ENCODE data around the gene POU2F2.

POU2F2 gene

DNA sequence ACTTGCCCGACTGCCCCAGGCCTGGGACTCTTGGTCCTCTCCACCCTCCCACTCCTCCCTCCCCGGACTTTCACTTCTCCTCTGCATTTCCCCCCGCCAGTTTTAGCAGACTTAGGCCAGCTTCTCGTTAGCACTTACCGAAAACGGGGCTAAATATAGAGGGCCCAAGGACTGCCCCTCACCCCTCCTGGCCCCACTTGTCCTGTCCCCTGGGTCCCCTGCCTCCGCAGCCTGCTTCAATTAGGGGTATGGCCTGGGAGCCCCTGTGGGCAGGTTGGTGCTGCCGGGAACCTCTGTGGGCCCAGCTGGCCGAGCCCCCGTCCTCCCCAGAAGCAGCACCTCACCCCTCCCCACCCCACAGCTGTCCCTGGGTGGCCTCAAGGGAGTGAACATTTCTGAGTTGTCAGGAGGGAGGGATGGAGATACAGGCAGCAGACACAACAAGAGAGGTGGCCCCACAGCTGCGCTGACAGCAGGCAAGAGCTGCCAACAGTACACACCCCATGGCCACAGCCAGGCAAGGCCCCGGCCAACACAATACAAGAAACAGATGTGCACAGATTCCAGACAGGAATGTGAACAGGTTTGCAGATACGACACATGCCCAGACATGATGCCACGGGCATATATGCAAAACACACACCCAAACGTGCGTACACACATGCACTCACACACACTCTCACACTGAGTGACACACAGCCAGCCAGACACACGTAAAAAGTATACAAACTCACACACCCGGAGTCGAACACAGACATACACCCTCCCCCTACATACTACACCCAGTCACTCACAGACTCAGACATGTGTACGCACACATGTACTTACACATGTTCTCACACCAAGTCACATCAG, 2.6 kb downstream of the POU2F2 start:
- FAIRE-seq (peak; percentile 100), DNase-seq (ENCODE audit: insufficient read length, low spot score) (no peak)

DNA sequence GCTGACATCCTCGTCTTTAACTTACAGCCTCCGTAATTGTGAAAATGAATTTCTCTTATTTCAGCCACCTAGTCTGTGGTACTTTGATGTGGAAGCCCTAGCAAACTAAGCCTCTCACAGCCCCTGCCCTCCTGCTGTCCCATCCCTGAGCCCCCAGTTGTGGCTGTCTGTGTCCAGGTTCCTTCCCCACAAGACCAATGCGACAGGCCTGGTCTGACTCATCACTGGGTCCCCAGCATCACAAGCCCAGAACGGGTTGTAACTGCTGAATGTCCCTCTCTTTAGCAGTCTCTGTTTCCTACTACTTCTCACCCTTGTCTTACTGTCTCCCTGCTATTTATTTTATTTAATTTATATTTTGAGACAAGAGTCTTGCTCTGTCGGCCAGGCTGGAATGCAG, 5.7 kb downstream of the POU2F2 start:
- DNase-seq (ENCODE audit: insufficient read length, low spot score) = no peak
- FAIRE-seq = peak; percentile 86

DNA sequence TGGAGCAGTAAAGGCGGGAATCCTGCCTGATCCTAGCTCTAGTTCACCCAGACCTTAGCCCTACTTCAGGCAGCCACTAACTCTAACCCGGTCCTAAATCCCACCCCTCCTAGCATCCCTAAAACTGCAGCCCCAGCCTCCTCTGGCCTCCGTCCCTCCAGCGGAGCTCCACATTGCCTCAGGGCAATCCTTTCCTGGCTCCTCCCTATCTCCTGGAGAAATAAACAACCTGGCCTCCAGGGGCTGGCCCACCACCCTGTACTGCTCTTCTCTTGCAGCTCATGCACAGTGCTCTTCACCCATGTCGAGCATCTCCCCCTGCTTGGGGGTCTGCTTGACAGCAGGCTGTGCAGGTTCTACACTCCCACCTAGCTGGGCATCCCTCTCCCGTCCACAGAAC, 6.7 kb downstream of the POU2F2 start:
- DNase-seq (ENCODE audit: insufficient read length, low spot score) (no peak), FAIRE-seq (no peak)

DNA sequence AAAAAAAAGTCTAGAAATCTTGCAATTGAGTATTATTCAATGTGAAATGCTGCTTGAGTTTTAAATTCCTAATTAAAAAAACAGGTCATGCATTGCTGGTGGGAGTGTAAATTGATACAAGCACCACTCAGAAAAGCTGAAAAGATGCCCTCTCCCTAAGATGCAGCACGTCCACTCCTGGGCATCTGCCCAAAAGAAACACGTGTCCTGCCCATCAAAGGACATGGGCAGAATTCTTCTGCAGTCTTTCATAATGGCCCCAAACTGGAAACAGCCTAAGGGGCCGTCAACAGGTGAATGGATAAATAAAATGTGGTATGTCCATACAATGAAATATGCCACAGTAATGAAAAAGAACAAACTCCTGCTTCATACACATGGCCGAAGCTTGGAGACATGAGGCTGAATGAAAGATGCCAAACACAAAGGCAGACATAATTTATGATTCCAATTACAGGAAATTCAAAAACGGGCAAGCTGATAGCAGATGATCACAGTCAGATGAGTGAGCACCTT, 7.8 kb downstream of the POU2F2 start:
- DNase-seq (ENCODE audit: insufficient read length, low spot score) (no peak), FAIRE-seq (no peak)

DNA sequence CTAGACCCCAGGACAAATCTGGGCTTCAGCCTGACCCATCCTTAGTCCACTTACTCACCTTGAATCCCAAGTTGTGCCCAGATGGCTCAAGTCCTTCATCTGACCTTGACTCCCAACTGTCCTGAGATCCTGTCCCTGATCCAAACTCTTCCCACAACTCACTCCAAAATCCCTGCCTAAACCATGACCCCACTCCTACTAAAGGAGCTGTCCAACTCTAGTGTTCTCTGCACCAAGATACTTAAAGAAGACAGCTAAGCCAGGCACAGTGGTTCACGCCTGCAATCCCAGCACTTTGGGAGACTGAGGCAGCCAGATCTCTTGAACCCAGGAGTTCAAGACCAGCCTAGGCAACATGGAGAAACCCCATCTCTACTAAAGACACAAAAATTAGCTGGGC, 8.5 kb downstream of the POU2F2 start:
- peak; percentile 80 for FAIRE-seq
- DNase-seq (ENCODE audit: insufficient read length, low spot score) = no peak

DNA sequence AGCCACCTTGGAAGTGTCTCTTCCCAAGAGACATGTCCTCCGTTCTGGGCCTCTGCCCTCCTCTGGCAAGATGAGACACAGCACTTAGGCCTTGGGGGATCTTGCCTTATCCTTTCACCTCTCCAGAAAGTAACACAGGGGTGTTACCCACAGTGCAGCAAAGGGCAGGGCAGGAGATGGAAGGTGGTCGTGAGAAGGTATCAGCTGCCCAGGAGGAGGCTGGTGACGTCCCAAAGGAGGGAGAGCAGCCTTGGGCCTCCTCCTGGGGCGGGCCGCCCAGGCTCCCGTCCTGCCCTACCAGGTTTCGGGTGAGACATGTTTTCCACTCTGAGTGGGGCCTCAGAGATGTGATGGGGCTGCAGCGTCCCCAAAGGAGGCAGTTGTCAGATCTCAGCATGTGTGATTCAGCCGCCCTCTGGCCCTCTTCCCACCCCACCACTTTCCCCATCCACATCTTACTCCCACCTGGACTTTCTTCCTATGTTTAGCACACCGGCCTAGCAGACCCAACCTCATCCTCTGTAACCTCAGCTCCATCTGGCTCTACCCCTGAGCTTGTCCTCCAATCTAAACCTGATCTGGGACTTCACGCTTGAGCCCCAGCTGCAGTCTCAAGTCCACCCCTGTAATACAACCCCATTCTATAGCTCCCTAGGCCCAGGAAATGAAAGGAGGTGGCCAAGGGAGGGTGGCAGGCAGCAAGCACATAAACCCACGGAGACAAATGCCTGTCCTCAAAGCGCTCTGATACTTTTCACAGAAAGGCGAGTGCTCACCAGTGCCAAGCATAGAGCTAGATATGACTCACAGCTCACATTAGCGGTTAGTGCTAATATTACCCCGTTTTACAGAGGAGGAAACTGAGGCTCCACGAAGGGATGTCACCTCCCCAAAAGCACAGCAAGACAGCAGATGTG, 9.3 kb downstream of the POU2F2 start:
- DNase-seq (ENCODE audit: insufficient read length, low spot score) = peak; percentile 36
- peak; percentile 94 for FAIRE-seq

DNA sequence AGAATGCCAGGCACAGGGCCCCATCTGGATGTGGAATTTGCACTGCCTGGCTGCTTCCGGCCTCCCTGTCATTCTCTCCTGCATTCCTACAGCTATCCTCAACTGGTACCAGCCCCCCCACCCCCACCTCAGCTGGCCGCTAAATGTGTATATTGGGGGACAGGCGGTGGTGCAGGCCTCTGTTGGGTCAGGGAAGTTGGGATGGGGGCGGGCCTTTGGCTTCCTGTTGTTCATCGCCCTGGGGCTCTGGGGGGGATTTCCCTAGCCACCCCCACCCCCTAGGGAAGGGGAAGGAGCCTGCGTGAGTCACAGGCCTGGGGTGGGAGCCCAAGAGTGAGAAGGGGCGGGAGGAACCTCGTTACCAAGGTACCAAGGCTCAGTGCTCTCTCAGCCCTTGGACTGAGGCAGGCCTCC, 10.6 kb downstream of the POU2F2 start:
- FAIRE-seq (peak; percentile 95), DNase-seq (ENCODE audit: insufficient read length, low spot score) (peak; percentile 67)

DNA sequence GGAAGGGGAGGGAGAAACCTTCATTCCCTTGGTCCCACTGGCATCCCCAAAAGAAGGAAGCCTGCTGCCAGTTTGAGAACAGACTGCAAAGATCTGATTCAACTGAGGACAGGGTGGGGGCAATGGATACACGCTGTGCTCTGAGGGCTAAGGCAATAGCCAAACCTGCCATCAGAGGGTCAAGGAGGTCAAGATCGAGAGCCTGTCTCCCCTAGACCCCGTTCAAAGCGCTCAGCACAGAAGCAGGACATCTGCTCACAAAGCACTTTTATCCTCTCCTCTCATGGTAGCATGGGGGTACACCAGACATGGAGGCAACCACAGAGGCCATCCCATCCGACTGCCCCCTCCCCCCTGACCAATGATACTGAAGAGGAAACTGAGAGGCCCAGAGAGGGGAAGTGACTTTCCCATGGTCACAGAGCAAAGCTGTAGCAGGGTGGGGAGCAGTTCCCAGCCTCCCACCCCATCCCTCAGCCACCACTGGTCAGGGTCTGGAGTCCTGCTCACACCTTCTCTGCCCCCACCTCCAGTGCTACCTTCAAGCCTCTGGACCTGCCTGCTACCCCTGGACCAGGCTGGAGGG, 11.1 kb downstream of the POU2F2 start:
- DNase-seq (ENCODE audit: insufficient read length, low spot score) (no peak), FAIRE-seq (no peak)

DNA sequence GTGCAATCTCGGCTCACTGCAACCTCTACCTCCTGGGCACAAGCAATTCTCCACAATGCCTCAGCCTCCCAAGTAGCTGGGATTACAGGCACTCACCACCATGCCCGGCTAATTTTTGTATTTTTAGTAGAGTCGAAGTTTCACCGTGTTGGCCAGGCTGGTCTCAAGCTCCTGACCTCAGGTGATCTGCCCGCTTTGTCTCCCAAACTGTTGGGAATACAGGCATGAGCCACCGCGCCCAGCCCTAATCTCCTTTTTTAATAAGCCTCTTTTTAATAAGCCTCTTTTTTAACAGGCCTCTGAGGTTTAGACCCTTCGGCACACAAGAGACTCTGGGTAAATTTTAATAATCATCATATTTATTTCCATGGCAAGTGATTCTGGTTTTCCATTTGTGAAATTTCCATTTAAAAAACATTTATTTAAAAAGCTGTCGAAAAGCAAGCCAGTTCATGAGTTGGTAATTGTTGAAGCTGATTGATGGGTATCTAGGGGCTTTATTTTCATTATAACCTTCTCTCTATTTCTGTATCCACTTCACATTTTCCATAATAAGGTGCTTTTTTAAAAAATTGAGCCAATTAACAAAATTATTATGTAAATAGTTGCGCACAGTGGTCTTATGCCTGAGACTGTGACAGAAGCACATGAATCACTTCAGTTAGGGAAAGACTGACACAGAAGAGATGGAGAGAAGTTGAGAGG, 11.8 kb downstream of the POU2F2 start:
- DNase-seq (ENCODE audit: insufficient read length, low spot score) (no peak), FAIRE-seq (no peak)

DNA sequence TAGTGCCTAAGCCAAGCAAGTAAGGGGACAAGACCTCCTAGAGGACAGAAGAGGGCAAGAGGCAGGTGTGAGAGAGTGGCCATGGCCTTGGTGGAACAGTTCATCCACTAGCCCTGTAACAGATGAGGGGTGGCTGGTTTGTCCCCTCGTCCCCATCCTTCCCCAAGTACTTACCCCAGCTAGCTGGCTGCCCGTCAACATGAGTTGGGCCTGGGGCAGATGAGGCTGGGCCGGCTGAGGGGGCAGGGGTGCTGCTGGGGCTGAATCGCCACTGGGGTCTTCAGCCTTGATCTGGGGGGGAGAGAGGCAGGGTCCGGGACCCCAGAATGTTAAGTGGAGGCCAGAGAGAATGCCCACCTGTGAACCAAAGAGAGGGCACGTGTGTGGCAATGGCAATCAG, 15.2 kb downstream of the POU2F2 start:
- FAIRE-seq (no peak), DNase-seq (ENCODE audit: insufficient read length, low spot score) (no peak)

DNA sequence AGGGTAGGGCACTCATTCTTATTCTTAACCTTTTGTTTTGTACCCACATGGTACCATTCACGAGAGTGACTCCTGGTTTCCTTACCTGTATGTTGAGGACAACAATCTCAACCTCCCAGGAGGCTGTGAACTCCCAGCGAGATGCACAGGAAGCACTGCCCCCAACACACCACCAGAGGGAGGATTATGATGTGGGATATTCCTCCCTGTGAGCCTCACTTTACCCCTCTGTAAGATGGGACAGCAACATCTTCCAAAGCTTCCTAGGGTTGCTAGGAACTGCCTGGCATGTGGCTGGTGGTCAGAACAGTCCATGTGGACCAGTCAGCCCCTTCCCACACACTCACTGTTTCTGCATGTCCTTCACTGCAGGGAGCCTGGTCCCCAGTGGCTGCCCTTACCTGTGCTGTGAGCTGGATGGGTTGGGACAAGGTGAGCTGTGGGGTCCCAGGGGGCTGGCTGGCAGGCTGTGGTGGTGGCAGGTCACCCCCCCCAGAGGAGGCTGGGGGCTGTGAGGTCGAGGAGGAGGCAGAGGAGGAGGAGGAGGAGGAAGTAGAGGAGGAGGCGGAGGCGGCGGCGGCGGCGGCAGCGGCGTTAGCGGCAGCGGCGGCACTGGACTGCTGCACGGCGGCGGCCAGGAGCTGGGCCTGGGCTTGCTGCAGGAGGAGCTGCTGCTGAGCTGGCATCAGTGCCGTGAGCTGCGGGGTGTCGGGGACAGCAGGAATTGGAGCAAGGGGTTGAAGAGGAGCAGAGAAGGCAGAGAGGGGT, 15.8 kb downstream of the POU2F2 start:
- DNase-seq (ENCODE audit: insufficient read length, low spot score) (no peak), FAIRE-seq (peak; percentile 40)

DNA sequence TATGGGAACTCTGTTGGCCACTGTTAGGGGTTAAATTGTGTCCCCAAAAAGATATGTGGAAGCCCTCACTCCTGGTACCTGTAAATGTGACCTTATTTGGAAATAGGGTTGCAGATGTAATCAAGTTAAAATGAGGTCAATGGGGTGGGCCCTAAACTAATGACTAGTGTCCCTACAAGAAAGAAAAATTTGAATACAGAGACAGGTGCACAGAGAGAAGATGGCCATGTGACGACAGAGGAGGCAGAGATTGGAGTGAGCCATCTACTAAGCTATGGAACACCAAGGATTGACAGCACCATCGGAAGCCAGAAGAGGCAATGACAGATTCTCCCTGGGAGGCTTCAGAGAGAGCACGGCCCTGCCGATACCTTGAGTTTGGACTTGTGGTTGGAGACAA, 16.5 kb downstream of the POU2F2 start:
- DNase-seq (ENCODE audit: insufficient read length, low spot score) (no peak), FAIRE-seq (no peak)

DNA sequence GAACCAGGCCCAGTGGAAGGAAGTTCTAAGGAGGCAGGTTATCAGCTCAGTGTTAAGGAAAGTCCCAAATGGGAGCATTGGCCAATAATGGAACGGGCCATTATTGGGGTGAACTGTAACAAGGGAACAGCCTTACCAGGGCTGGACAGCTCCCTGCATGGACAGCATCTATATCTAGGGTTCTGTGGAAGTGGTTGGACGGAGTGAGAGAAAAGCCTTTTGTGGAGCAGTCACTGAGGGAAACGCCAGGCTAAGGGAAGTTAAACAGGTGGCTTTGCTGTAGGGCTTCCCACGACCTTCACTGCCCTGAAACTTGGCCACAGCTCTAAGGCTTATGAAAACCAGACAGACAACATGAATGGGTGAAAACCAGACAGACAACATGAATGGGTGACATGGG, 17.0 kb downstream of the POU2F2 start:
- DNase-seq (ENCODE audit: insufficient read length, low spot score) (no peak), FAIRE-seq (peak; percentile 87)

DNA sequence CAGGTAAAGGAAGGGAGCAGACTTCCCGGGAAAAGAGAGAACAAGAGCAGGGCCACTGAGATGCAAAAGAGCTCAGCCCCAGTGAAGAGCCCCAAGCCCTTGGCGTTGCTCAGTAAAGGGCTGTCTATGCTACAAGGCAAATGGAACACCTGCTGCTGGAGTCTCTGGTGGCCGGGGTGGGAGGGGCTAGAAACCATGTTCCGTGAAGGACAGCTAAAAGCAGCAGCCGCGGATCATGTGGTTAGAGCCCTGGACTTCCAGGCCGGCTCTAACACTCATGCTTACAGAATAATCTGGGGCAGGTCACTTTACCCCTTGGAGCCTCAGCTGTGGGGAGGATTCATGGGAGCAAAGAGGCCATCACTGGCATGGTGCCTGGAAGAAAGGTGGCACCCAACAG, 17.8 kb downstream of the POU2F2 start:
- DNase-seq (ENCODE audit: insufficient read length, low spot score) (peak; percentile 83), FAIRE-seq (peak; percentile 99)

DNA sequence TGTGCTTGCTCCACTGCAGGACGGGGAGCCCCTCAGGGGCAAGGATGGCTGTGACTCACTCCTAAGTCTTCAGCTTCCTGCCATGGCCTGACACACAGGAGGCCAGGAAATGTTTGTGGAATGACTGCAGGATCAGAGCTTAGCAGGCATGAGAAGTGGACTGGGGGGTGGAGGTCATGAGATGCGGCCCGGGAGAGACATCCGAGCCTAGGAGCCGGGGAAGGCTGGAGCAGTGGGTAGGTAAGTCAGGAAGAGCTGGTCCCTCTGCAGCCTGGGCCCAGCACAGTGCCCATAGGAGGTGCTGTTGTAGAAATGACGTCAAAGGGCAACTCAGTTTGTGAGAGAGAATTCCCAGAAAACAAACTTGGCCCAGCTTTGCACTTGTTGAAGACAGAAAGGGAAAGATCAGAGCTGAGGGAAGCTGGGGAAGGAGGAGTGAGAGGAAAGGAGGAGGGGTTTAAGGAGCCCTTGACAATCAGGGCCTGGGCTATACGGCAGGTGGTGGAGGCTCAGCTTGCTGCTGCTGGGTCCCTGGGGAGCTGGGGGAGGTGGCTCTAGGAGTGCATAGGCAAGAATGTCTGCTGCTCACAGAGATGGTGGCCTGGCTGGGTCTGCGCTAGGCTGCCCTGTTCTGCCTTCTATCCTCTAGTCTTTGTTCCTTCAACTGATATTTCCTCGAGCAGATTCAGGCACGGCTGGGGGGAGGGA, 18.5 kb downstream of the POU2F2 start:
- peak; percentile 74 for DNase-seq (ENCODE audit: insufficient read length, low spot score)
- no peak for FAIRE-seq

DNA sequence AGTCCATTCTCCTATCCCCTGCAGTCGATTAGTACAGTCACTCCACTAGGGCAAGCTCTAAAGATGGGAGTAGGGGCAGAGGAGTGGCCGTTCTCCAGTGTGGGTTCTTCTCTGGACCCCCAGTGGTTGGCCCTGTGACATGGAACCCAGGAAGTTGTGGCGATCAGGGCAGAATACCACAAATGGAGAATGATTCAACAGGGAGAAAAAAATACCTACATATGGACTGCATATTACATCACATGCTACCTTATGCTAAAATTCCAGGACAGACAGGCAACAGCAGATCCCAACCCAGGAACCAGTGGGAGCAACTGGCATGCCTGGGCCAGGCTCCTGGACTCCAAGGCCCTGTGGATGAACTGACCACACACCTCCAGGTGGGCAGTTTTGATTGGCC, 20.4 kb downstream of the POU2F2 start:
- DNase-seq (ENCODE audit: insufficient read length, low spot score) (no peak), FAIRE-seq (no peak)

DNA sequence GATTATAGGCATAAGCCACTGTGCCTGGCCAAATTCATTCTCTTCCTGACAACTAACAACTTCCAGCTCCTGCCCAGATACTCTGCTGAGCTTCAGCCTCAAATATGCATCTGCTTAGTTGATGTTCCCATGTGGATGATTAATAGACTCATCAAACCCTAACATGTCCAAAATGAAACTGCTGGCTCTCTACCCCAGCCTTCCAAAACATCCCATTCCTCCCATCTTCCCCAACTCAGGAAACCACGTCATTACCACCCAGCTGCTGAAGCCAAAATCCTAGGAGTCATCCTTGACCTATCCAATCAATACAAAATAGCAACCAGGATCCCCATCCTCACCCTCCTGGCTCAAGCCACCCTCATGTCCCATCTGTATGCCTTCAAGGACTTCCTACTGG, 20.9 kb downstream of the POU2F2 start:
- DNase-seq (ENCODE audit: insufficient read length, low spot score) (no peak), FAIRE-seq (no peak)

DNA sequence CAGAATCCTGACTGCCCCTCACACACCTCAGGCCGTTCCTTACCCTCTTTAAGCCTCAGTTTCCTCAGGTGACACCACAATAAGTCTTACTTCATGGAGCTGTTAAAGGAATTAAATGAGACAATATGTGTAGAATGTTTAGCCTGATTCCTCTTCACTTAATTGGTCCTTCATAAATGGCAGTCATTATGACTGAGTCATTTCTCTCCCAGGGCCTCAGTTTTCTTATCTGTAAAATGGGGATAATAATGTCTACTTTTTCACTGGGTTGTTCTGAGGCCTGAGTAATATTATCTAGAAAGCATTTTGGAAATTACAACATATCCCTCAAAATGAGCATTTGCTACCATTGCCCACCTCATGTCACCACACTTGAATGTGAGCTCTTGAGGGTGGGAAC, 21.6 kb downstream of the POU2F2 start:
- FAIRE-seq (no peak), DNase-seq (ENCODE audit: insufficient read length, low spot score) (no peak)

DNA sequence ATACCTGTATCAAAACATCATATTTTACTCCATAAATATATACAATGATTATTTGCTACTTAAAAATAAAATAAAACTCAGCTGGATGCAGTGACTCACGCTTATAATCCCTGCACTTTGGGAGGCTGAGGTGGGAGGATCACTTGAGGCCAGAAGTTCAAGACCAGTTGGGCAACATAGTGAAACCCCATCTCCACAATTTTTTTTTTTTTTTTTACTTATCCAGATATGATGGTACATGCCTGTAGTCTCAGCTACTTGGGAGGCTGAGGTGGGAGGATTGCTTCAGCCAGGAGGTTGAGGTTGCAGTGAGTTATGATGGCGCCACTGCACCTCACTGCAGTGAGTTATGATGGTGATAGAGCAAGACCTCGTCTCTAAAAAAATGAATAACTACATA, 22.4 kb downstream of the POU2F2 start:
- DNase-seq (ENCODE audit: insufficient read length, low spot score) (no peak), FAIRE-seq (no peak)

Data from GM19239 (cell line).